DND-41 (cell line): ENCODE results near the gene CHRDL2.

Source experiments
- ATAC-seq: fragments of 200-7000 bp; cut with Tn5 transposase; 3 replicates; pipeline ENCODE4 v1.9.1; 2021; ENCODE audit warnings: low read depth; ENCODE audit not compliant: insufficient read depth
- DNase-seq: peaks from one replicate; pipeline ENCODE4 v3.0.0-alpha.2; 2020
- H2AFZ ChIP-seq: 2 replicates; pipeline ENCODE4 v1.6.0; 2012; ENCODE audit warnings: low read depth, low read length
- H3K27ac ChIP-seq: 2 replicates; pipeline ENCODE4 v1.5.1; 2012; ENCODE audit warnings: low read length, inconsistent platforms
- H3K27me3 ChIP-seq: fragments of 200-600 bp; sonication (generic); 2 replicates; pipeline ENCODE4 v1.6.0; 2012; ENCODE audit warnings: low read length, mild to moderate bottlenecking, inconsistent platforms; ENCODE audit not compliant: insufficient read depth, poor library complexity
- H3K36me3 ChIP-seq: 2 replicates; pipeline ENCODE4 v1.5.1; 2012; ENCODE audit warnings: low read length, inconsistent platforms; ENCODE audit not compliant: insufficient read depth
- H3K4me1 ChIP-seq: 2 replicates; pipeline ENCODE4 v1.5.1; 2012; ENCODE audit warnings: mild to moderate bottlenecking, low read length; ENCODE audit not compliant: insufficient read depth
- H3K4me2 ChIP-seq: 2 replicates; pipeline ENCODE4 v1.6.0; 2012; ENCODE audit warnings: mild to moderate bottlenecking, moderate library complexity, low read length, inconsistent platforms; ENCODE audit not compliant: insufficient read depth
- H3K4me3 ChIP-seq, 2 experiments: fragments of 200-600 bp in 1 of 2; shearing (Covaris generic) in 1 of 2; 2 replicates each; pipeline ENCODE4 v1.5.1; 2012 to 2016; ENCODE audit warnings: inconsistent platforms in 2 of 2, low read length in 2 of 2, mild to moderate bottlenecking in 2 of 2, low read depth in 1 of 2, moderate library complexity in 1 of 2
- H3K79me2 ChIP-seq: 2 replicates; pipeline ENCODE4 v1.6.0; 2012; ENCODE audit warnings: low read length, inconsistent platforms; ENCODE audit not compliant: insufficient read depth
- H3K9ac ChIP-seq: 2 replicates; pipeline ENCODE4 v1.6.0; 2012; ENCODE audit warnings: low read depth, mild to moderate bottlenecking, inconsistent platforms, low read length, moderate library complexity
- H3K9me3 ChIP-seq: 2 replicates; pipeline ENCODE4 v1.5.1; 2012; ENCODE audit warnings: low read length, moderate library complexity, mild to moderate bottlenecking, inconsistent platforms; ENCODE audit not compliant: insufficient read depth, severe bottlenecking
- H4K20me1 ChIP-seq: 2 replicates; pipeline ENCODE4 v1.6.0; 2012; ENCODE audit warnings: low read length; ENCODE audit not compliant: insufficient read depth
- CTCF ChIP-seq: IDR thresholded peaks from 2 replicates; pipeline ENCODE4 v1.5.1; 2012; ENCODE audit warnings: borderline replicate concordance, low read length, moderate library complexity, mild to moderate bottlenecking; ENCODE audit not compliant: poor library complexity, severe bottlenecking; ENCODE audit errors: extremely low read depth
- EZH2 ChIP-seq: IDR thresholded peaks from 3 replicates; pipeline ENCODE4 v1.6.1; 2012; ENCODE audit warnings: borderline replicate concordance, low read depth, mild to moderate bottlenecking, moderate library complexity, low read length, inconsistent platforms; ENCODE audit not compliant: severe bottlenecking

CHRDL2 gene

GRCh38 chr11:74713686-74714085 lies 17.5 kb downstream of the CHRDL2 start:
- Histone ChIP-seq H3K4me3 (no peak overlapping the region), H3K79me2 (no peaks in the 10 kb centered on the region), H3K4me1 (no peaks in the 10 kb centered on the region), H2AFZ (no peak overlapping the region), H3K9me3 (no peaks in the 10 kb centered on the region), H3K36me3 (no peaks in the 10 kb centered on the region), H3K27me3 (no peaks in the 10 kb centered on the region), H3K27ac (no peak overlapping the region), H3K4me2 (no peak overlapping the region), H4K20me1 (no peaks in the 10 kb centered on the region), H3K9ac (no peak overlapping the region)
- no peak for ATAC-seq
- DNase-seq: no peak
- TF ChIP-seq CTCF (no peak), EZH2 (no peak)

GRCh38 chr11:74710281-74710938 lies 20.8 kb downstream of the CHRDL2 start:
- Histone ChIP-seq H3K4me1 (no peaks in the 10 kb centered on the region), H4K20me1 (no peaks in the 10 kb centered on the region), H3K4me3 (no peak overlapping the region), H2AFZ (no peak overlapping the region), H3K27ac (no peak overlapping the region), H3K36me3 (no peaks in the 10 kb centered on the region), H3K4me2 (no peak overlapping the region), H3K9ac (no peak overlapping the region), H3K27me3 (no peaks in the 10 kb centered on the region), H3K9me3 (no peaks in the 10 kb centered on the region), H3K79me2 (no peaks in the 10 kb centered on the region)
- no peak for DNase-seq
- ATAC-seq: no peak
- TF ChIP-seq EZH2 (no peak), CTCF (no peak)

GRCh38 chr11:74709175-74709574 lies 22.1 kb downstream of the CHRDL2 start:
- ATAC-seq (no peak), DNase-seq (no peak)
- no peaks in the 10 kb centered on the region for H4K20me1 ChIP-seq
- no peaks in the 10 kb centered on the region for H3K79me2 ChIP-seq
- TF ChIP-seq EZH2 (no peak), CTCF (no peak)
- no peak overlapping the region for H3K9ac ChIP-seq
- H3K4me3 ChIP-seq: no peak overlapping the region
- no peaks in the 10 kb centered on the region for H3K36me3 ChIP-seq
- H3K4me2 ChIP-seq: no peak overlapping the region
- no peaks in the 10 kb centered on the region for H3K4me1 ChIP-seq
- no peak overlapping the region for H3K27ac ChIP-seq
- no peak overlapping the region for H2AFZ ChIP-seq
- H3K27me3 ChIP-seq: no peaks in the 10 kb centered on the region
- no peaks in the 10 kb centered on the region for H3K9me3 ChIP-seq
